Endothelial cell (in vitro differentiated cells): ENCODE data around the gene ARID3A. TPM values are rescaled to one million over a fixed set of nuclear protein-coding genes. Genes with fewer than 3 reads are reported as not detected.
A peak's percentile ranks its signal among the peaks of the same experiment; 100 is the strongest.

Source experiments
- DNase-seq: peaks from one replicate; pipeline ENCODE4 v3.0.0; 2021; ENCODE audit warnings: low spot score
- H3K27ac Mint-ChIP-seq: one replicate; pipeline ENCODE4 v1.8.0; 2021; ENCODE audit warnings: mixed read lengths, inconsistent platforms; ENCODE audit not compliant: unreplicated experiment
- H3K27me3 Mint-ChIP-seq: one replicate; pipeline ENCODE4 v1.8.0; 2021; ENCODE audit warnings: mild to moderate bottlenecking, moderate library complexity, mixed read lengths, inconsistent platforms; ENCODE audit not compliant: unreplicated experiment
- H3K36me3 Mint-ChIP-seq: one replicate; pipeline ENCODE4 v1.8.0; 2021; ENCODE audit warnings: mild to moderate bottlenecking, low read depth, mixed read lengths, inconsistent platforms; ENCODE audit not compliant: unreplicated experiment
- H3K4me1 Mint-ChIP-seq: one replicate; pipeline ENCODE4 v1.8.0; 2021; ENCODE audit warnings: mild to moderate bottlenecking, mixed read lengths, inconsistent platforms; ENCODE audit not compliant: unreplicated experiment
- H3K4me3 Mint-ChIP-seq: one replicate; pipeline ENCODE4 v1.8.0; 2021; ENCODE audit warnings: mild to moderate bottlenecking, mixed read lengths, inconsistent platforms; ENCODE audit not compliant: unreplicated experiment
- H3K9me3 Mint-ChIP-seq: one replicate; pipeline ENCODE4 v1.8.0; 2021; ENCODE audit warnings: mixed read lengths, inconsistent platforms; ENCODE audit not compliant: unreplicated experiment
- total RNA-seq: library from RNA; stranded (reverse); fragmentation: NEBNext Ultra II Directional; extraction: Animal tissue kit (Norgen Biotek cat#: 25700); gene quantifications from one replicate; pipeline ENCODE4 v1.2.1, GENCODE V29; 2021; ENCODE audit not compliant: unreplicated experiment
- TF ChIP-seq, protein P1 (sequence below): fragments of 200-600 bp; sonication (generic); IDR thresholded peaks from one replicate; pipeline ENCODE4 v1.5.0; 2021; ENCODE audit warnings: antibody characterized with exemption; ENCODE audit not compliant: unreplicated experiment

Gene ARID3A
- total RNA-seq, 1 donor from 2014 or later, result 108 TPM

DNA sequence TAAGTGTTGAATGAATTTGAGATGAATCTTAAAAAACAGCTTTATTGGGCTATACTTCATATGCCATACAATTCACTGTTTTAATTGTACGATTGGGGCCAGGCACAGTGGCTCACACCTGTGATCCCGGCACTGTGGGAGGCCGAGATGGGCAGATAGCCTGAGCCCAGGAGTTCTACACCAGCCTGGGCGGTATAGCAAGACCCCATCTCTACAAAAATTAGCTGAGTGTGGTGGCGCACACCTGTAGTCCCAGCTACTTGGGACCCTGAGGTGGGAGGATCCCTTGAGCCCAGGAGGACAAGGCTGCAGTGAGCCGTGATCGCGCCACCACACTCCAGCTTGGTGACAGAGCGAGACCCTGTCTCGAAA, 10.3 kb downstream of the ARID3A start:
- no peak overlapping the region for H3K4me3 Mint-ChIP-seq
- H3K4me1 Mint-ChIP-seq, result peaks cover 12% of the 10 kb centered on the region
- no peak overlapping the region for H3K27ac Mint-ChIP-seq
- H3K9me3 Mint-ChIP-seq, result no peaks in the 10 kb centered on the region
- H3K36me3 Mint-ChIP-seq, result peaks cover 10% of the 10 kb centered on the region
- no peak for DNase-seq
- peaks cover 2% of the 10 kb centered on the region for H3K27me3 Mint-ChIP-seq
- TF ChIP-seq, protein P1, sequence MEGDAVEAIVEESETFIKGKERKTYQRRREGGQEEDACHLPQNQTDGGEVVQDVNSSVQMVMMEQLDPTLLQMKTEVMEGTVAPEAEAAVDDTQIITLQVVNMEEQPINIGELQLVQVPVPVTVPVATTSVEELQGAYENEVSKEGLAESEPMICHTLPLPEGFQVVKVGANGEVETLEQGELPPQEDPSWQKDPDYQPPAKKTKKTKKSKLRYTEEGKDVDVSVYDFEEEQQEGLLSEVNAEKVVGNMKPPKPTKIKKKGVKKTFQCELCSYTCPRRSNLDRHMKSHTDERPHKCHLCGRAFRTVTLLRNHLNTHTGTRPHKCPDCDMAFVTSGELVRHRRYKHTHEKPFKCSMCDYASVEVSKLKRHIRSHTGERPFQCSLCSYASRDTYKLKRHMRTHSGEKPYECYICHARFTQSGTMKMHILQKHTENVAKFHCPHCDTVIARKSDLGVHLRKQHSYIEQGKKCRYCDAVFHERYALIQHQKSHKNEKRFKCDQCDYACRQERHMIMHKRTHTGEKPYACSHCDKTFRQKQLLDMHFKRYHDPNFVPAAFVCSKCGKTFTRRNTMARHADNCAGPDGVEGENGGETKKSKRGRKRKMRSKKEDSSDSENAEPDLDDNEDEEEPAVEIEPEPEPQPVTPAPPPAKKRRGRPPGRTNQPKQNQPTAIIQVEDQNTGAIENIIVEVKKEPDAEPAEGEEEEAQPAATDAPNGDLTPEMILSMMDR, result no peak

DNA sequence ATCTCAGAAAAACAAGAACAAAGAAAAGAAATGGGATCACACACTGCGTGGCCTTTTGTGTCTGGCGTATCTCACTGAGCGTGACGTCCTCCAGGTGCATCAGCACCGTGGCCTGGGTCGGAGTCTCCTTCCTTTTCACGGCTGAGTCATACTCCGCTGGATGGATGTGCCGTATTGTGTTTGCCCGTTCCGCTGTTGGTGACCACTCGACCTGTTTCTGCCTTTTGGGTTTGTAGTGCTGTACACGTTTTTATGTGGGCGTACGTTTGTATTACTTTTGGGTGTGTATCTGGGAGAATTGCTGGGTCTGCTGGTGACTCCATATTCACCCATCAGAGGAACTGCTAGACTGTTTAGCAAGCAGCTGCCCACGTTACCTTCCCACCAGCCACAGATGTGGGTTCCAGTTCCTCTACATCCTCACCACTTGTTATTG, 11.4 kb downstream of the ARID3A start:
- Mint-ChIP-seq H3K4me1 (peaks cover 8% of the 10 kb centered on the region), H3K36me3 (peaks cover 16% of the 10 kb centered on the region), H3K27me3 (peaks cover 5% of the 10 kb centered on the region), H3K4me3 (no peak overlapping the region), H3K27ac (no peak overlapping the region), H3K9me3 (no peaks in the 10 kb centered on the region)
- TF ChIP-seq, protein P1, result no peak
- no peak for DNase-seq

DNA sequence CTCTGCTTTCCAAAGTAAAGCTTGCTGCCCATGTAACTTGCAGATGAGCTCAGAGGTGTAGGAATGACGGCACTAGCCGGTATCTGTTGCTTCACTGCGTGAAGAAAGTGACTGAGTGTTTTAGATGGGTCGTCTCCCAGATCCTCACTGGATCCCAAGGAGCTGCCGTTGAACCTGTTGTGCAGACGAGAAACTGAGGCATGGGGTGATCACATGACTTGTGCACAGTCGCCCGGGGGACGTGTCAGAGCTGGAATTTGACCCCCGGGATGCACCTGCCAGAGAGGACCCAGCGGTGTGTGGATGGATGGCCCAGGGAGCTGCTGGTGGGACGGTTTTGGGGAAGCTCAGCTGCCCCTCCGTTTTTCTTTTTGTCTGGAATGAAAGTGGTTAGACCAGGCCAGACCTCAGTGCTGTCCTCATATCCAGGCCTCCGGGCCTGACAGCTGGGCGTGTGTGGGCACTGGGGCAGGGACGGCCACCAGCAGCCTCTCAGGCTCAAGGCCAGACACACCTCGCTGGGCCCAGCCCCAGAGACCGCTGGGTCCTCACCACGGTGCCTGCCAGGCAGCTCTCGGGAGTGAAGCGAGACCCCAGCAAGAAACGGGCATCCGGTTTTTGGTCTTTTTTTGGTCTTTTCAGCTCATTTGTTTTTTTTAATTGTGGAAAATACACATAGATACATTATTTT, 12.5 kb downstream of the ARID3A start:
- no peak for DNase-seq
- Mint-ChIP-seq H3K4me1 (peaks cover 8% of the 10 kb centered on the region), H3K4me3 (peak overlapping the region; percentile 62), H3K9me3 (no peaks in the 10 kb centered on the region), H3K36me3 (peaks cover 24% of the 10 kb centered on the region), H3K27ac (no peak overlapping the region), H3K27me3 (peaks cover 6% of the 10 kb centered on the region)
- TF ChIP-seq, protein P1, result no peak

DNA sequence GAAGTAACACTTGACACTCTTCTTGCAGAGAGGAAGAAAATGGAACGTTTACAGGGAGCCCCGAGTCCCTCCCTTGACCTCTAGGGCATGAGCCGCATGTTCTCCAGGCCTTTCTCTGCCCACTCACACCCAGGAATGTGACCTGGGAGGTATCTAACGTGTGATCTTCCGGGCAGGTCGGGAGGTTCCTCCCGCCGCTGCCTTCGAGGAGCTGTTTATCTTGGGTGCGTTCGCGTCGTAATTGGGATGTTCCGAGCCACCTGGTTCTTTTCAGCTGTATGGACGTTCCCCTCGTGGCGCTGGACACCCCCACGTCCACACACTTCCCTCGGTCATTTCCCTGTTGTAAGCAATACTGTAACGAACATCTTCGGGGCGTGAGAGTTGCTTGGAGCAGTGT, 13.6 kb downstream of the ARID3A start:
- H3K36me3 Mint-ChIP-seq, result peaks cover 26% of the 10 kb centered on the region
- H3K27me3 Mint-ChIP-seq, result peaks cover 6% of the 10 kb centered on the region
- no peak for DNase-seq
- H3K4me3 Mint-ChIP-seq, result no peak overlapping the region
- no peaks in the 10 kb centered on the region for H3K9me3 Mint-ChIP-seq
- H3K27ac Mint-ChIP-seq, result no peak overlapping the region
- peaks cover 5% of the 10 kb centered on the region for H3K4me1 Mint-ChIP-seq
- TF ChIP-seq, protein P1, result no peak

DNA sequence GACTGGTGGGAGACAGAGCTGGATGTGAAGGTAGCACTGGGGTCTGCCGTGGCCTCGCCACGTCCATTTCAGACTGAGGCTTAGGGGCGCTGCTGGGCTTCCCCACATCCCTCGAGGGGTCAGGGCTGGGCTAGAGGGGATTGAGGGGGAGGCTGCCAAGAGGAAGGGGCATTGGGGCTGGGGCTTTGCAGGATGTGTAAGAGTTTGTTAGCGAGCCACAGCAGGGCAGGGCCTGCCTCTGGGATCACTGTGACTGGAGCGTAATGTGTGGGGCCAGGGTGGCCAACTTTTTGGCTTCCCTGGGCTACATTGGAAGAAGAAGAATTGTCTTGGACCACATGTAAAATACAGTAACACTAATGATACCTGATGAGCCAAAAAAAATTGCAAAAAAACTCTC, 14.1 kb downstream of the ARID3A start:
- H3K27me3 Mint-ChIP-seq, result peaks cover 8% of the 10 kb centered on the region
- H3K9me3 Mint-ChIP-seq, result no peaks in the 10 kb centered on the region
- H3K27ac Mint-ChIP-seq, result peak overlapping the region; percentile 92
- H3K36me3 Mint-ChIP-seq, result peaks cover 26% of the 10 kb centered on the region
- peaks cover 5% of the 10 kb centered on the region for H3K4me1 Mint-ChIP-seq
- DNase-seq, result no peak
- TF ChIP-seq, protein P1, result no peak
- H3K4me3 Mint-ChIP-seq, result peak overlapping the region; percentile 87
